Measurements from ENCODE around the gene TRAF3IP1. TPM values are rescaled to one million over a fixed set of nuclear protein-coding genes. Genes with fewer than 3 reads are reported as not detected.
A peak's percentile ranks its signal among the peaks of the same experiment; 100 is the strongest.

TRAF3IP1 gene
- total RNA-seq, 1 experiment from 2014 or later: 12.7 TPM

- no peak for DNase-seq (ENCODE audit: low read depth)
Measured at GRCh38 chr2:238407566-238407965, 87.2 kb downstream of the TRAF3IP1 start.

DNA sequence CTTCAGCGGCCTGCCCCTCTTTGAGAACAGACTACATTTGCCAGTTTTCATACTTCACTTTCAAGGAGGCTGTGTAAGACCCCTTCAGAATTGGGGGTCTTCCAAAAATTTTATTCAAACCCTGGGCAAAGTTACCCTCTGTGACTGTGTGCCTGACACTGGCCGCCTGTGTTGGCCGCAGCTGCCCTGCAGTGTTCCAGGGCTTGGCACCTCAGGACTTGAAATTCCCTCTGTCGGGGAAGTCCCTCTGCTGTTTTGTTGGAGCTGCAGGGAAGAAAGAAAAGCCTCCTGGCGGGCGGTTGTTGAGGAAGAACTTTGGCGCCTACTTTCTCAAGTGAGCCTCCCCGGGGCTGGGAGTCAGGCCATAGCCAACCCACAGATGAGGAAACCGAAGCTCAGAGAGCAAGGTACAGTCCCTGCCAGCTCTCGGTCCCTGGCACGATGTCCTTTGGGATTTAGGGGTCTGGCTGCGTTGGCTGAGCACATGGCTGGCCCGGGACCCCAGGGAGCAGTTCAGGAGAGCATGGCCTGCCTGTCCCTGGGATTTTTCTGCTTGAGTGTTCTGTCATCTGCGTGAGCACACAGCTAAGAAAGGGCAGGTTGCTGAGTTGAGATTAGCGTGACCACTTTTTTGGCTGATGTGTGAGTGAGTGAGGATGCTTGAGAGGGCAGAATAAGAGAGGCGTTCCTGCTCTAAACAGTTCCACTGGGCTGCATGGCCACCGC is 88.5 kb downstream of the TRAF3IP1 start:
- no peak for DNase-seq (ENCODE audit: low read depth)

GRCh38 chr2:238409341-238410199 is 89.3 kb downstream of the TRAF3IP1 start:
- no peak for DNase-seq (ENCODE audit: low read depth)

GRCh38 chr2:238412067-238412767 is 91.9 kb downstream of the TRAF3IP1 start:
- no peak for DNase-seq (ENCODE audit: low read depth)

DNA sequence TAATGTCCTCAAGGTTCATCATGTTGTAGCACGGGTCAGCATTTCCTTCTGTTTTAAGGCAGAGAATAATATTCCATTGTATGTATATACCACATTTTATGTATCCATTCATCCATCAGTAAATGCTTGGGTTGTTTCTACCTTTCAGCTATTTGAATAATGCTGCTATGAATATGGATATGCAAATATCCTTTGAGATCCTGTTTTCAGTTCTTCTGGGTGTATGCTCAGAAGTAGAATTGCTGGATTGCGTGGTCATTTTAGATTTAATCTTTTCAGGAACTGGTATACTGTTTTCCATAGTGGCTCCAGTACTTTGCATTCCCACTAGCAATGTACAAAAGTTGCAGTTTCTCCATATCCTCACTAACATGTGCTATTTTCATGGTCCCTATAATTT is 93.0 kb downstream of the TRAF3IP1 start:
- DNase-seq (ENCODE audit: low read depth): no peak

DNA sequence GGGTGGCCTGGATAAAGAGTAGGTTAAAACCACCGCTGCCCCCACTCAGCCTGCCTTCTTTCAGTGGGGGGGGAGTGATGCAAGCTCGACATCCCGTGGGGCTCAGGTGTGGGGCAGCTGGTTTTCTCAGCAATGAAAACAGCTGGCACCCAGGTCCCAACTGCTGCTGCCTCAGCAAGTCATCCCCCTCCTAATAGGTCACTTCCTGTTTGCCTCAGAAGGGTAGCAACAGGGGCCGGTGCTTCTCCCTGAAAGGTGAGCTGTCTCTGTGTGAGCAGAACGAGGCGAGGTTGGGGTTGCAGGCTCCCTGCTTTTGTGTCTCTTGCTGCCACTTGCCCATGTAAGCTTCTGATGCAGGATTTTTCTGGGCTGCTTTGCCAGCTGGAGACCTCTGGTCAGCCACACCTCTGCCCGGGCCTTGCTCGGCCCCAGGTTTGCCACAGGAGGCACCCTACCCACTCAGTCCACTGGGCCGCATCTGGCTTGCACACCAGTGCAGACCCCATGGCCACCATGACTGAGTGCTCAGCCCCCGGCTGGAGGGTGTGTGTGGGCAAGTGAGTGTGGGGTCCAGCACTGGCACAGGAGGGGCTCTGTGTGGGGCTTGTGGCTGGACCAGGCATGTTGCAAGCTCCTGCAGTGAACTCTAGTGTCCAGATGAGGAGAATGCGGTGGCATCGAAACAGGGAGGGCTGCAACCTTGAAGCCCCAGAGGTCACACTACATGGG is 94.9 kb downstream of the TRAF3IP1 start:
- no peak for DNase-seq (ENCODE audit: low read depth)

- no peak for DNase-seq (ENCODE audit: low read depth)
Measured at GRCh38 chr2:238415893-238416292, 95.6 kb downstream of the TRAF3IP1 start.

DNA sequence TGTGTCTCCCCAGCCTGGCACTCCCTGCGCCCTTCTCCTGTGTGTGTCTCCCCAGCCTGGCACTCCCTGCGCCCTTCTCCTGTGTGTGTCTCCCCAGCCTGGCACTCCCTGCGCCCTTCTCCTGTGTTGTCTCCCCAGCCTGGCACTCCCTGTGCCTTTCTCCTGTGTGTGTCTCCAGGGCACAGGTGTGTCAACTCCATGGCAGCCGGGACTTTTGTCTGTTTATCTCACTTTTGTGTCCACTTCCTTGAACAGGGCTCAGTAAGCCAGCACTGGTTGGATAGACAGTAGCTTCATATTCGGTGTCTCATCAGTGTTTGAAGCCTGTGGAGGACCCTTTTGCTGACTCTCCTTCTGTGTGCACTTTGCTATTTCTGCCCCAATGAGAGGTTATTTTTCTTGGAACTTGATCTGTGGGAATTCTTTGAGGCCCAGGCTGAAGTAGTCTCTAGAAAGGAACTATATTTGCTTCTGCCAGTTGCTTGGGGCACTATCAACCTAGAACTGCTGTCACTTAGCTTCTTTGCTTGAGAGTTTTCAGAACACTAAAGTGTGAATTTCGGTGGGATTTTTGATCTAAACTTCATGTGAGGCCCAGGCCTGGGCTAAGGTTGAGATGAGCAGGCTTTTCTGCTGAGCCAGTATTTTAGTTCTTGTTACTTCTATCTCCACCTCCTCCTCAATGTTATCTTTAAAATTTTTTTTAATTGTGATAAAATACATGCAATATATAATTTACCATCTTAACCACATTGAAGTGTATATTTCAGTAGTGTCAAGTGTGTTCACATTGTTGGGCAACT is 98.1 kb downstream of the TRAF3IP1 start:
- no peak for DNase-seq (ENCODE audit: low read depth)

GRCh38 chr2:238418999-238419546 is 98.8 kb downstream of the TRAF3IP1 start:
- DNase-seq (ENCODE audit: low read depth): no peak

- no peak for DNase-seq (ENCODE audit: low read depth)
Measured at GRCh38 chr2:238420442-238420841, 100.1 kb downstream of the TRAF3IP1 start.

- DNase-seq (ENCODE audit: low read depth): no peak
Measured at GRCh38 chr2:238420878-238421694, 100.8 kb downstream of the TRAF3IP1 start.

GRCh38 chr2:238421695-238422035 is 101.3 kb downstream of the TRAF3IP1 start:
- no peak for DNase-seq (ENCODE audit: low read depth)

- DNase-seq (ENCODE audit: low read depth): no peak
Measured at GRCh38 chr2:238422285-238422684, 102.0 kb downstream of the TRAF3IP1 start.

GRCh38 chr2:238422940-238423339 is 102.6 kb downstream of the TRAF3IP1 start:
- no peak for DNase-seq (ENCODE audit: low read depth)

DNA sequence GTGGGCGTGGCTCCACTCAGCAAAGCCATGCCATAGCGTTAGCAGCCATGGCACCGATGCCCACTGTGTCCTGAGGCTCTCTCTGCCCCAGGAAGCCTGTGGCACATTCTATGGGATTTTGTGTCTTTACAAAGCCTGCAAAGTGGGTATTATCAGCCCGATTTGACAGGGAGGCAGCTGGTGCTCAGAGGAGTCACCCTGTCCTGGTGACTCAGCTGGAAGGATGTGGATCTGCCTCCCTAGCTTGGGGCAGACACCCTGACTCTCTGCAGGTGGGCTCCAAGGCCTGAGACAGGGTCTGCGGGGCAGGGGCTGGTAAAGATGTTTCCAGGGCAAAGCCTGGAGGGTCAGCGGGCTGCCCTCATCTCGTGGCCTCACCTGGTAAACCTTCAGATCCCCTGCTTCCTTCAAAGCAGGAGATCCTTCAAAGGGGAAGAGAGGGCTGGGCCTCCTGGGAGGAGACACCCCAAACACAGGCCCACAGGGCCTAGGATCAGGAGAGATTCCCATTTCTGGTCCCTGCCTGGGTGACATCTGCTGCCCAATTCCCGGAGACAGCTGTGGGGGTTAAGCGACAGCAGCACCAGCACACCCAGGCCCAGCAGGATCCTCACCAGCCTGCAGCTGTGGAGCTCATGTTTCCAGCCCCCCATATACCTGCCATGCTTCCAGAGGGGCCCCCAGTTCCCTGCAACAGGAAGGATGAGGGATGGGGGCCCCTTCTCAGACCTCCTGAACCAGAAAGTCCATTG is 103.4 kb downstream of the TRAF3IP1 start:
- DNase-seq (ENCODE audit: low read depth): peak; percentile 43

DNA sequence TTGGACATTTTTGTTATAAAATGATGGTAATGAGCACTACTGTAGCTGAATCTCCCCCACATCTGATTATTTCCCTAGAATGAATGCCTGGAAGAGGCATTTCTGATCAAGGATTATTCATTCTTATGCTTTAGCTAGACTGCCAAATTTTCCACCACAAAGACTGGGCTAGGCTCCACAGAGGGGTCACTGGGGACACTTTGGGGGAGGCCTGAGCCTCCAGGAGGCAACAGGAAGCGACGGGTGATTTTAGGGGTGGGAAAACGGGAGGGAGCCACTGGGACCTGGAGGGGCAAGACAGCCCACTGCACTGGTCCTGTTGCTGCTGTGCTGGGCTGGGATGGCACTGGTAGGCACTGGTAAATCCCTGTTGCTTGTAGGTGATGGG is 104.0 kb downstream of the TRAF3IP1 start:
- DNase-seq (ENCODE audit: low read depth): peak; percentile 22

GRCh38 chr2:238425505-238425978 is 105.2 kb downstream of the TRAF3IP1 start:
- DNase-seq (ENCODE audit: low read depth): no peak

DNA sequence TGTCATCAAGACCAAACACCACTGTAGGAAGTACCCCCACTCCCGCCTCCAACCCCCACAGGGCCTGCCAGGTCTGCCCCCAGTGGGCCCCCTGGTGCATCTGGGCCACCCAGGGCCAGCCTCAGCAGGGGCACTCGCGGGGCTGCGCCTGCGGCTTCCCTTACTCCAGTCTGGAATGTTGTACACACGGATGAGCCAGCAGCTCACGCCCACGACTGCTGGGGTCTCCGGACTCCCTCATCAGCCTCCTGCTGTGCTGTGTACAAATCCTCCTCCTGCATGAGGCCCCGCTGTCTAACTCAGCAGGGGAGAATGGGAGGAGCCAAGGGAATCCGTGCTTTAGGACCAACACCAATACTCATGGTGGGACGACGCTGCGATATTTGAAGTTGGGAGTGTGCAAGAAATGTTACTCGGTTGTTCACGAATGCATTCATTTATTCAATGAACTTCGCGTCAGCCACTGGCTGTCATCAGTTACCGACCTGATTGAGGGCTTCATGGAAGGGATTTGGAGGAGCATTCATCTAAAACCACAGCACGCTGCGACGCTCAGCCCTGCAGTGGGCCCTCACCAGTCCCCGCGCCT is 105.8 kb downstream of the TRAF3IP1 start:
- peak; percentile 32 for DNase-seq (ENCODE audit: low read depth)

All from M059J (cell line).